Tibial nerve (tissue), 4 donors: ENCODE results near the gene TMEM271. TPM values are rescaled to one million over a fixed set of nuclear protein-coding genes. Genes with fewer than 3 reads are reported as not detected.

Source experiments
- DNase-seq, 2 donors: peaks; one replicate each; pipeline ENCODE4 v3.0.0-alpha.2; 2019; ENCODE audit warnings: low spot score in 2 of 2
- H3K27ac ChIP-seq, 4 donors: fragments of 200-600 bp; sonication (generic) in 3 of 4; one replicate each; pipeline ENCODE4 v1.5.1; 2017 to 2019; ENCODE audit warnings: mild to moderate bottlenecking in 1 of 4
- H3K27me3 ChIP-seq, 2 donors: fragments of 200-600 bp; sonication (generic) in 1 of 2; one replicate each; pipeline versions ENCODE4 v1.5.1 to v1.6.0; 2017 to 2019
- H3K36me3 ChIP-seq, 3 donors: fragments of 200-600 bp; sonication (generic); one replicate each; pipeline ENCODE4 v1.5.1; 2018 to 2019
- H3K4me1 ChIP-seq, 4 donors: fragments of 200-600 bp; sonication (generic) in 3 of 4; one replicate each; pipeline ENCODE4 v1.5.1; 2017 to 2019
- H3K4me3 ChIP-seq, 4 donors: fragments of 200-600 bp; sonication (generic) in 3 of 4; one replicate each; pipeline ENCODE4 v1.5.1; 2017 to 2019; ENCODE audit warnings: mild to moderate bottlenecking in 1 of 4, moderate library complexity in 1 of 4
- H3K9me3 ChIP-seq, 4 donors: fragments of 200-600 bp; sonication (generic) in 3 of 4; one replicate each; pipeline ENCODE4 v1.5.1; 2017 to 2019
- EP300 ChIP-seq, 2 donors: sonication (generic); formaldehyde crosslinking; IDR thresholded peaks; one replicate each; pipeline ENCODE4 v1.6.1; 2017; ENCODE audit warnings: antibody characterized with exemption in 2 of 2, mild to moderate bottlenecking in 1 of 2
- POLR2A ChIP-seq, 2 donors: fragments of 450-650 bp; IDR thresholded peaks; one replicate each; pipeline ENCODE4 v1.6.1; 2017; ENCODE audit warnings: antibody characterized with exemption in 2 of 2, mild to moderate bottlenecking in 2 of 2, moderate library complexity in 2 of 2
- WGBS, 2 donors: methylation state at CpG; one replicate each; pipeline ENCODE4 v1.1.5; 2018; 5-methylcytosine and 5-hydroxymethylcytosine counted together
- total RNA-seq, 4 donors: library from RNA; depleted of rRNA; stranded (reverse); fragments of >200 nt; gene quantifications; one replicate each; pipeline ENCODE4 v1.1.0, GENCODE V29; 2016
- TF ChIP-seq, protein P1 (sequence below), 5 experiments: fragments of 200-600 bp in 3 of 5; fragments of 450-650 bp in 2 of 5; sonication (generic) in 3 of 5; IDR thresholded peaks; one replicate each; pipeline ENCODE4 v1.5.1; 2016 to 2019; ENCODE audit warnings: antibody characterized with exemption in 5 of 5, mild to moderate bottlenecking in 3 of 5, moderate library complexity in 2 of 5

Gene TMEM271
- total RNA-seq, 4 donors from 2014 or later, result not detected

- H3K4me1 ChIP-seq, result no peaks in the 10 kb centered on the region
- DNase-seq, result no peak
- 20 to 41% methylated on average over 7 of the region's 7 CpGs for WGBS, 2 donors
- no peaks in the 10 kb centered on the region for H3K36me3 ChIP-seq
- no peaks in the 10 kb centered on the region for H3K27me3 ChIP-seq
- TF ChIP-seq EP300 (IDR thresholded peaks at IDR 0.05) (no peak), POLR2A (IDR thresholded peaks at IDR 0.05) (no peak)
- TF ChIP-seq, protein P1, sequence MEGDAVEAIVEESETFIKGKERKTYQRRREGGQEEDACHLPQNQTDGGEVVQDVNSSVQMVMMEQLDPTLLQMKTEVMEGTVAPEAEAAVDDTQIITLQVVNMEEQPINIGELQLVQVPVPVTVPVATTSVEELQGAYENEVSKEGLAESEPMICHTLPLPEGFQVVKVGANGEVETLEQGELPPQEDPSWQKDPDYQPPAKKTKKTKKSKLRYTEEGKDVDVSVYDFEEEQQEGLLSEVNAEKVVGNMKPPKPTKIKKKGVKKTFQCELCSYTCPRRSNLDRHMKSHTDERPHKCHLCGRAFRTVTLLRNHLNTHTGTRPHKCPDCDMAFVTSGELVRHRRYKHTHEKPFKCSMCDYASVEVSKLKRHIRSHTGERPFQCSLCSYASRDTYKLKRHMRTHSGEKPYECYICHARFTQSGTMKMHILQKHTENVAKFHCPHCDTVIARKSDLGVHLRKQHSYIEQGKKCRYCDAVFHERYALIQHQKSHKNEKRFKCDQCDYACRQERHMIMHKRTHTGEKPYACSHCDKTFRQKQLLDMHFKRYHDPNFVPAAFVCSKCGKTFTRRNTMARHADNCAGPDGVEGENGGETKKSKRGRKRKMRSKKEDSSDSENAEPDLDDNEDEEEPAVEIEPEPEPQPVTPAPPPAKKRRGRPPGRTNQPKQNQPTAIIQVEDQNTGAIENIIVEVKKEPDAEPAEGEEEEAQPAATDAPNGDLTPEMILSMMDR (IDR thresholded peaks at IDR 0.05), result no peak
- peaks cover 0 to 6% (median 0%) of the 10 kb centered on the region in 4 donors for H3K9me3 ChIP-seq
- H3K27ac ChIP-seq, result no peak overlapping the region
- H3K4me3 ChIP-seq, result no peak overlapping the region
Measured at GRCh38 chr4:608236-608635, 32.1 kb upstream of the TMEM271 start.

DNA sequence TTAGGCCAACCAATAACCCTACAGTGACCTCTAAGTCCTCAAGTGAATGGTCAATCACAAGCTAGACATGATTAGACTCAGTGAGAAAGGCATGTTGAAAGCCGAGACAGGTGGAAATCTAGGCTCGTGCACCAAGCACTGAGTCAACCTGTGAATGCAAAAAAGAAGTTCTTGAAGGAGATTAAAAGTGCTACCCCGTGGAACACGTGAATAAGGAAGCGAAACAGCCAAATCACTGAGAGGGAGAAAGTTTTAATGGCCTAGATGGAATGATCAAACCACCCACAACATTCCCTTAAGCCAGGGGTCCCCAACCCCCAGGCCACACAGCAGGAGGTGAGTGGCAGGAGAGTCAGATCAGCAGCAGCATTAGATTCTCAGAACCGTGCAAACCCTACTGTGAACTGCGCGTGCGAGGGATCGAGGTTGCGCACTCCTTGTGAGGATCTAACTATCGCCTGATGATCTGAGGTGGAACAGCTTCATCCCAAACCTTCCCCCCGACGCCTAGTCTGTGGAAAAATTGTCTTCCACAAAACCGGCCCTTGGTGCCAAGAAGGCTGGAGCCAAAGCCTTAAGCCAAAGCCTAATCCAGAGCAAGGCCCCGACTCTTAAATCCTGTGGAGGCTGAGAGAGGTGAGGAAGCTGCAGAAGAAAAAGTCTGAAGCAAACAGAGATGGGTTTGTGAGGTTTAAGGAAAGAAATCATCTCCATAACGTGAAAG is 29.8 kb upstream of the TMEM271 start:
- Histone ChIP-seq H3K9me3 (peaks cover 0 to 6% (median 0%) of the 10 kb centered on the region in 4 donors), H3K36me3 (no peaks in the 10 kb centered on the region), H3K4me3 (no peak overlapping the region), H3K27ac (no peak overlapping the region), H3K4me1 (no peaks in the 10 kb centered on the region), H3K27me3 (no peaks in the 10 kb centered on the region)
- no peak for DNase-seq
- TF ChIP-seq POLR2A (IDR thresholded peaks at IDR 0.05), result no peak
- TF ChIP-seq, protein P1 (IDR thresholded peaks at IDR 0.05), result no peak
- WGBS, 2 donors, result 86 to 90% methylated on average over 17 of the region's 17 CpGs

DNA sequence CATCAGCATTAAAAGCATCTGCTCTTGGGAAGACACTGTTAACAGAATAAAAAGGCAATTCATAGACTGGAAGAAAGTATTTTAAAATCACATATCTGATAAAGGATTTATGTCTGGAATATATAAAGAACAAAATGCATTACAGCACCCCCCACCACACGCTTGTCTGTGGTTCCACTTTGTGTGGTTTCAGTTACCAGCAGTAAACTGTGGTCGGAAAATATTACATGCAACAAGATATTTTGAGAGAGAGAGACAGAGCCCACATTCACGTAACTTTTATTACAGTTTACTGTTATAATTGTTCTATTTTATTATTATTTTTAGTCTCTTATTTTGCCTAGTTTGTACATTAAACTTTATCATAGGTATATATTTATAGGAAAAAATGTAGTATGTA is 28.0 kb upstream of the TMEM271 start:
- no peak overlapping the region for H3K4me3 ChIP-seq
- no peak for TF ChIP-seq EP300 (IDR thresholded peaks at IDR 0.05)
- TF ChIP-seq, protein P1 (IDR thresholded peaks at IDR 0.05), result no peak
- no peak for TF ChIP-seq POLR2A (IDR thresholded peaks at IDR 0.05)
- no peak for DNase-seq
- H3K4me1 ChIP-seq, result no peaks in the 10 kb centered on the region
- H3K9me3 ChIP-seq, result no peaks in the 10 kb centered on the region
- H3K27me3 ChIP-seq, result no peaks in the 10 kb centered on the region
- 55 to 61% methylated on average over 3 of the region's 3 CpGs for WGBS, 2 donors
- no peak overlapping the region for H3K27ac ChIP-seq
- H3K36me3 ChIP-seq, result no peaks in the 10 kb centered on the region

- no peak for DNase-seq
- H3K4me3 ChIP-seq, result no peak overlapping the region
- WGBS, 2 donors, result 15 to 31% methylated on average over 5 to 8 of the region's 8 CpGs
Measured at GRCh38 chr4:602559-602942, 26.5 kb upstream of the TMEM271 start.

More at GRCh38 chr4:602559-602942, 26.5 kb upstream of the TMEM271 start:
- H3K27ac ChIP-seq, result no peak overlapping the region
- no peaks in the 10 kb centered on the region for H3K36me3 ChIP-seq
- H3K9me3 ChIP-seq, result no peaks in the 10 kb centered on the region
- TF ChIP-seq, protein P1 (IDR thresholded peaks at IDR 0.05), result peak in 2 of 5 experiments; percentile 18 to 20
- TF ChIP-seq EP300 (IDR thresholded peaks at IDR 0.05), result no peak
- H3K27me3 ChIP-seq, result no peaks in the 10 kb centered on the region
- no peaks in the 10 kb centered on the region for H3K4me1 ChIP-seq
